Cortex of kidney (tissue), 1 donor: ENCODE measurements around the gene UBR4.

Source experiments
- DNase-seq: peaks from one replicate; lab custom pipeline; 2025; lab: John Stamatoyannopoulos, UW

UBR4 gene

GRCh38 chr1:19091196-19091953 lies 118.7 kb downstream of the UBR4 start:
- DNase-seq: no peak

- DNase-seq: no peak
These were observed 120.5 kb downstream of the UBR4 start for GRCh38 chr1:19089524-19089923.

GRCh38 chr1:19088717-19089442 lies 121.2 kb downstream of the UBR4 start:
- no peak for DNase-seq

GRCh38 chr1:19087737-19088594 lies 122.1 kb downstream of the UBR4 start:
- no peak for DNase-seq

- DNase-seq: no peak
These were observed 122.9 kb downstream of the UBR4 start for GRCh38 chr1:19087017-19087736.

- no peak for DNase-seq
These were observed 123.7 kb downstream of the UBR4 start for GRCh38 chr1:19086176-19086875.

GRCh38 chr1:19084206-19084738 lies 125.8 kb downstream of the UBR4 start:
- DNase-seq: no peak

GRCh38 chr1:19083081-19083480 lies 127.0 kb downstream of the UBR4 start:
- no peak for DNase-seq

GRCh38 chr1:19081218-19081893 lies 128.7 kb downstream of the UBR4 start:
- DNase-seq: no peak

- no peak for DNase-seq
These were observed 129.3 kb downstream of the UBR4 start for GRCh38 chr1:19080721-19081120.

GRCh38 chr1:19079541-19080472 lies 130.3 kb downstream of the UBR4 start:
- no peak for DNase-seq

GRCh38 chr1:19078536-19078935 lies 131.5 kb downstream of the UBR4 start:
- no peak for DNase-seq

- DNase-seq: no peak
These were observed 133.0 kb downstream of the UBR4 start for GRCh38 chr1:19076841-19077616.

- no peak for DNase-seq
These were observed 135.0 kb downstream of the UBR4 start for GRCh38 chr1:19074902-19075721.

- no peak for DNase-seq
These were observed 135.6 kb downstream of the UBR4 start for GRCh38 chr1:19074361-19074901.

- DNase-seq: no peak
These were observed 136.5 kb downstream of the UBR4 start for GRCh38 chr1:19073311-19074186.
